WTC11 (cell line): ENCODE data around the gene ZFHX3.

Source experiments
- JUN ChIP-seq: sonication (generic); formaldehyde crosslinking; IDR thresholded peaks from 2 replicates; pipeline ENCODE4 v1.8.0; 2023; ENCODE audit warnings: mild to moderate bottlenecking, missing genetic modification reagents
- ZNF416 ChIP-seq: fragments of 250-450 bp; sonication (Bioruptor Pico); IDR thresholded peaks from 2 replicates; pipeline ENCODE4 v1.9.0; 2021; ENCODE audit warnings: mild to moderate bottlenecking, inconsistent platforms
- TF ChIP-seq, protein P1 (sequence below): fragments of 200-600 bp; IDR thresholded peaks from 2 replicates; pipeline ENCODE4 v1.8.0; 2022; ENCODE audit warnings: antibody characterized with exemption

DNA sequence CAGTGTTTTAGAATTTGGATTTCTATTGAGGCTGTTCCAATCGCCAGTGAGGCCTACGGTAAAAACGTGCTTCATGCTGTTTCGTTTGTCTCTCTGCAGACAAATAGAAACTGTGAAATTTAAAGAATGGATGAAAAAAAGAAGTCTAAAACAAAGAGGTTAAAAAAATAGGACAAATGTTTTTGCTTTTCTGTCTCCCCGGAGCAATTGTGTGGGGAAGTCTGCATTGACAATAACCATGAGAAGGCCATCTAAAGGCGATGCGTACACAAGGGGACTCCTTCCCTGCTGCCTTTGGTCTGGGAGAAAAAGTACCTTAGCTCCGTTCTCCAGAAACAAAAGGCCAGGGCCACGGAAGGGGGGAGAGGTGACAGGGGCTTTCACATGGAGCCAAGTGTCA, 4.6 kb upstream of the ZFHX3 start:
- TF ChIP-seq, protein P1, sequence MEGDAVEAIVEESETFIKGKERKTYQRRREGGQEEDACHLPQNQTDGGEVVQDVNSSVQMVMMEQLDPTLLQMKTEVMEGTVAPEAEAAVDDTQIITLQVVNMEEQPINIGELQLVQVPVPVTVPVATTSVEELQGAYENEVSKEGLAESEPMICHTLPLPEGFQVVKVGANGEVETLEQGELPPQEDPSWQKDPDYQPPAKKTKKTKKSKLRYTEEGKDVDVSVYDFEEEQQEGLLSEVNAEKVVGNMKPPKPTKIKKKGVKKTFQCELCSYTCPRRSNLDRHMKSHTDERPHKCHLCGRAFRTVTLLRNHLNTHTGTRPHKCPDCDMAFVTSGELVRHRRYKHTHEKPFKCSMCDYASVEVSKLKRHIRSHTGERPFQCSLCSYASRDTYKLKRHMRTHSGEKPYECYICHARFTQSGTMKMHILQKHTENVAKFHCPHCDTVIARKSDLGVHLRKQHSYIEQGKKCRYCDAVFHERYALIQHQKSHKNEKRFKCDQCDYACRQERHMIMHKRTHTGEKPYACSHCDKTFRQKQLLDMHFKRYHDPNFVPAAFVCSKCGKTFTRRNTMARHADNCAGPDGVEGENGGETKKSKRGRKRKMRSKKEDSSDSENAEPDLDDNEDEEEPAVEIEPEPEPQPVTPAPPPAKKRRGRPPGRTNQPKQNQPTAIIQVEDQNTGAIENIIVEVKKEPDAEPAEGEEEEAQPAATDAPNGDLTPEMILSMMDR = no peak
- TF ChIP-seq JUN (CRISPR knock-in tag) (no peak), ZNF416 (CRISPR knock-in tag) (no peak)
